Stimulated activated CD8-positive, alpha-beta memory T cell treated with anti-CD3 and anti-CD28 coated beads, Interleukin-4, amount 100 ng/mL, for 48 hours (primary cell): ENCODE data around the gene TNFSF12.

Experiments
- DNase-seq: peaks from one replicate; pipeline ENCODE4 v3.0.0-alpha.2; 2020

Gene TNFSF12

DNA sequence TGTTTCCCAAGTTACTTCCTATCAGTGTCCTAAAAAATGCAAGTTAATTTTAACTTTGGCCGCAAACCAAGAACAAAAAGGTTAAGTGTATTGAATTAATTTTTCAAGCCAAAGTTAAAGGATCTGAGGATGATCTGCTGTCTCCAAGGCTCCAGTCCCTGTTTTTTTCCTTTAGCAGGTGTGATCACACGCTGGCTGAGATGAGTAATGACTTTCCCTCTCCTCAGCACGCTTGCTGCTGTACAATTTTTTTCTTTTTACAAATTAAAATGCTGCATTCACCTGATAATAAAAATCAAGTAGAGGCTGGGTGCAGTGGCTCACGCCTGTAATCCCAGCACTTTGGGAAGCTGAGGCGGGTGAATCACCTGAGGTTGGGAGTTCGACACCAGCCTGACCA lies 3.9 kb upstream of the TNFSF12 start:
- no peak for DNase-seq

DNA sequence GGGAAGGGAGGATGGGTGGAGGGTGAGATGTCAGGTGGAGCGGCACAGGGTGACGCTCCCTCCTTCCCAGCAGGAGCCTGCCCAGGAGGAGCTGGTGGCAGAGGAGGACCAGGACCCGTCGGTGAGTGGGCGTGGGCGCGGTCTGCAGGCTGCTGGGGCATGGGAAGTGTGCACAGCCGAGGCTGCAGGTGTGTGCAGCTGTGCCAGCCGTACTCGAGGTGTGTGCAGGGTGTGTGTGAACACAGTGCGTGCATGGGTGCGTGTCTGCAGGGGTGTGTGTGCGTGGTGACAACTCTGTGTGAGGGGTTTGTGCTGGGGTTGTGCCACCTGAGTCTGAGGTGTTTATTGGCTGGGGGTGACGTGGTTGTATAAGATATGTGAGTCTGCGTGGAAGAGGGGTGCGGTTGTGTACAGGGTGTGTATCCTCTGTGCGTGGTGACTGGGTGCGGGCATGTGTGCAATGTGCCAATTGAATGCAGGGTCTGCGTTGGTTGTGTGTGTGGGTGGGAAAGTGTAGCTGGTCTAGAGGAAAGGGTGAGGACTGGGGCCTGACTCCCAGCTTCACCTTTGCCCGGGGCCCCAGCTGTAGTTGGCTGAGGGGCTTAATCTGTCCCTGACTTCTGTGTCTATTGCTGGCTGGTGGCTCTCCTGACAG lies 670 bp downstream of the TNFSF12 start:
- DNase-seq, result peak; percentile 63

- DNase-seq, result no peak
Measured at GRCh38 chr17:7550344-7550743, 1.5 kb downstream of the TNFSF12 start.

GRCh38 chr17:7551396-7551795 lies 2.5 kb downstream of the TNFSF12 start:
- DNase-seq, result no peak

DNA sequence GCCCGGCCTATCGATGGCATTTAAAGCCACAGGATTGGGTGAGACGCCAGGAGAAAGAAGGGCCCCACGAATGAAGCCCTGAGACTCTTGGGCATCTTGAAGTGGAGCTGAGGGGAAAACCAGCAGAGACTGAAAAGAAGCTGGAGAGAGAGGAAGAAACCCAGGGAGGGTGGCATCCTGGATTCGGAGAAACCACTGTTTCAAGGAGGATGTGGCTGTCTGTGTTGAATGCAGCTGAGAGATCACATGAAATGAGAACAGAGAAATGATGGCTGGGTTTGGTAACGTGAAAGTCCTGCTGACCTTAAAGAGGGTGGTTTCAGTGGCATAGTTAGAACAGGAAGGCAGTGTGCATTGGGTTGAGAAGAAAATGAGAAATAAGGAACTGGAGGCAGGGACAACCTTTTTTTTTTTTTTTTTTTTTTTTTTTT lies 3.8 kb downstream of the TNFSF12 start:
- DNase-seq, result no peak

DNA sequence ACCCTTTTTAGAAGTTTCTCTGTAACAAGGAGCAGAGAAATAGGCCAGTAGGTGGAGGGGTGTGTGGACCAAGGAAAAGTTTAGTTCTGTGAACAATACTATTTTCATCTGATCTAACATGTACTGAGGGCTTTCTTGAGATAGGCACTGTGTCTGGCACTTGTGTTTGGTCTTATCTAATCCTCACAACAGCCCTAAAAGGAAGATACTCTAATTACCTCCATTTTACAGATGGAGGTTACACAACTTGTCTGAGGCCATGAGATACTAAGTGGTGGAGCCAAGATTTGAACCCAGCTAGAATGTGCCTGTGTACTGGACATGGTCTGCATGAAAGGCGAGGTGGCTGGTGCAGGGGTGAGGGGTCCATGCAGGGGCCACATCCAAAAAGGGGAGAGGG lies 4.5 kb downstream of the TNFSF12 start:
- no peak for DNase-seq

GRCh38 chr17:7555320-7555948 lies 6.6 kb downstream of the TNFSF12 start:
- DNase-seq, result no peak

DNA sequence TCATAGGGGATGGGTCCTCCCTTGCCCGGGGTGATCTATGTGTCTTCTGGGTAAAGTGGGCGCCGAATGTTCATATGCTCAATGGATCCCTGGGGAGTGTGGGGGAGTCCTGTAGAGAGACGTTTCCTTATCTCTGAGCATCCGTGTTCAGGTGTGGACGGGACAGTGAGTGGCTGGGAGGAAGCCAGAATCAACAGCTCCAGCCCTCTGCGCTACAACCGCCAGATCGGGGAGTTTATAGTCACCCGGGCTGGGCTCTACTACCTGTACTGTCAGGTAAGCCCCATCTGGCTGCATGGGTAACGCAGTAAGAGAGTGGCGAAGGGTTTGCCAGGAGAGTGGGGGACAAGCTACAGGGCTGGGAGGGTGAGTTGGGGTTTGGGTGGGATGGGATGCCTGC lies 7.8 kb downstream of the TNFSF12 start:
- DNase-seq, result no peak

GRCh38 chr17:7557147-7557764 lies 8.4 kb downstream of the TNFSF12 start:
- no peak for DNase-seq

- no peak for DNase-seq
Measured at GRCh38 chr17:7557775-7558543, 9.1 kb downstream of the TNFSF12 start.

GRCh38 chr17:7558544-7559319 lies 9.9 kb downstream of the TNFSF12 start, which contains the start of gene TNFSF13:
TSS of gene TNFSF13 (plus strand) at chr17:7558750. CDS start at chr17:7559040, 290 bp downstream.
- no peak for DNase-seq

DNA sequence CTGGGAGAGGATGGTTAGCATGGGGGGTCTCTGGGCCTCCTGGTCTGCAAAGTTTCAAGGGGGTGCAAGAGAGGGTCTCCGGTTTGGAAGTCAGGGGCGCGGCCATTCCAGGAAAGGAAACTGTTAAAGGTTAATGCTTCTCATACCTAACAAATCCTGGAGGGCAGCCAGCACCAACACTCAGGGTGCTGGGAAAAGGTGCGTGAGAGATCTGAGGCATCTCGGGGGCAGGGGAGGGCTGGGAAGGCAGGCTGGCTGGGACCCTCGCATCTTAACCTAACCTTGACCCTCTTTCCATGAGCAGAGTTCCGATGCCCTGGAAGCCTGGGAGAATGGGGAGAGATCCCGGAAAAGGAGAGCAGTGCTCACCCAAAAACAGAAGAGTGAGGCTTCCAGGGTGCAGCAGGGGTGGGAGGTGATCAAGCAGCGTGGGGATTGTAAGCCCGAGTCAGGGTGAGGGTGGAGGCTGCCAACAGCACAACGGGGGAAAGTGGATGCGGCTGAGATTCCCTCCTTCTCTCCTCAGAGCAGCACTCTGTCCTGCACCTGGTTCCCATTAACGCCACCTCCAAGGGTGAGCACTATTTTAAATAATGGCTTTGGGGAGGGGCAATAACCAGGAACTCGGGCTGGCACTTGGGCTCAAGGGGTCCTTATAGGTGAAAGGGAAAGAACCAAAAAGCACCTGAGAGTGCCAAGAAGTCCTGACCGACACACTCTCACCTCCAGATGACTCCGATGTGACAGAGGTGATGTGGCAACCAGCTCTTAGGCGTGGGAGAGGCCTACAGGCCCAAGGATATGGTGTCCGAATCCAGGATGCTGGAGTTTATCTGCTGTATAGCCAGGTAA lies 10.7 kb downstream of the TNFSF12 start:
- DNase-seq, result no peak

- DNase-seq, result peak; percentile 79
Measured at GRCh38 chr17:7560172-7561027, 11.5 kb downstream of the TNFSF12 start.

GRCh38 chr17:7561028-7561575 lies 12.2 kb downstream of the TNFSF12 start:
- peak; percentile 92 for DNase-seq

GRCh38 chr17:7561589-7562207 lies 12.8 kb downstream of the TNFSF12 start, which contains the start of gene SENP3:
TSS of gene SENP3 (plus strand) at chr17:7561919. CDS start at chr17:7563077, 1,158 bp downstream.
- DNase-seq, result peak; percentile 92

DNA sequence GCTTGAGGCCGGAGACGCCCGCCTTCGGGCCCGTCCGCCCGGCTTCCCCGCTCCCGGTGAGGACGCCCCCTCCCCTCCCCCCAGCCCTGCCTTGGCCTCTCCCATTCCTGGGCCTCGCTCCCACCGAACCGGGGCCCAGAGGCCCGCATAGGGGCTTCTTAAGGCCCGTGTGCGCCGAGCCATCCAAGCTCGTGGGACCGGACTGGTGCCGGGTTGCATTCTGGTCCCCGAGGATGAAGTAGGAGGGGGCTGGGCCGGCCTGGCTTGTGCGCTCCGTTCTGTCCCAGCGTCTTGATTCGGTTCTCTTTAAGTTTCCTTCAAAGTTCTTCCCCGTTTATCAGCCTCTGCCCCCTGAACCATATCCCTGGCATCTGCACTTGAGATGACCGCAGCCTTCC lies 13.3 kb downstream of the TNFSF12 start:
- no peak for DNase-seq

DNA sequence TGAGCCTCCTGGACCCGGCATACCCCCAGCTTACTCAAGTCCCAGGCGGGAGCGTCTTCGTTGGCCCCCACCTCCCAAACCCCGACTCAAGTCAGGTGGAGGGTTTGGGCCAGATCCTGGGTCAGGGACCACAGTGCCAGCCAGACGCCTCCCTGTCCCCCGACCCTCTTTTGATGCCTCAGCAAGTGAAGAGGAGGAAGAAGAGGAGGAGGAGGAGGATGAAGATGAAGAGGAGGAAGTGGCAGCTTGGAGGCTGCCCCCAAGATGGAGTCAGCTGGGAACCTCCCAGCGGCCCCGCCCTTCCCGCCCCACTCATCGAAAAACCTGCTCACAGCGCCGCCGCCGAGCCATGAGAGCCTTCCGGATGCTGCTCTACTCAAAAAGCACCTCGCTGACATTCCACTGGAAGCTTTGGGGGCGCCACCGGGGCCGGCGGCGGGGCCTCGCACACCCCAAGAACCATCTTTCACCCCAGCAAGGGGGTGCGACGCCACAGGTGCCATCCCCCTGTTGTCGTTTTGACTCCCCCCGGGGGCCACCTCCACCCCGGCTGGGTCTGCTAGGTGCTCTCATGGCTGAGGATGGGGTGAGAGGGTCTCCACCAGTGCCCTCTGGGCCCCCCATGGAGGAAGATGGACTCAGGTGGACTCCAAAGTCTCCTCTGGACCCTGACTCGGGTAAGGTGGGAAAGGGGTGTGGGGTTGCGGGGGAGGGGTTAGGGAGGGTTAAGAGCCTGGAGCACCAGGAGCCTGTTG lies 14.4 kb downstream of the TNFSF12 start:
- DNase-seq, result no peak

- DNase-seq, result no peak
Measured at GRCh38 chr17:7569571-7569970, 20.7 kb downstream of the TNFSF12 start.

DNA sequence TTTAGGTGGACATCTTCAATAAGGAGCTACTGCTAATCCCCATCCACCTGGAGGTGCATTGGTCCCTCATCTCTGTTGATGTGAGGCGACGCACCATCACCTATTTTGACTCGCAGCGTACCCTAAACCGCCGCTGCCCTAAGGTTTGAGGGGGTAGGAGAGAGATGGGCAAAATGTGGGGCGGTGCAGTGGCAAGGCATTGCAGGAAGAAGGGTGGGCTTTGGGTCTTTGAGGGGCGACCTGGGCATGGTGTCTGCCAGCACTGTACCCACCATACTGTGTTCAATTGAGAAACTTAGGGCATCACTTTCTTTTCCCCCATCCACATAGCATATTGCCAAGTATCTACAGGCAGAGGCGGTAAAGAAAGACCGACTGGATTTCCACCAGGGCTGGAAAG lies 21.5 kb downstream of the TNFSF12 start:
- DNase-seq, result no peak
